T-cell (primary cell): ENCODE data around the gene ALG11. TPM values are rescaled to one million over a fixed set of nuclear protein-coding genes. Genes with fewer than 3 reads are reported as not detected.

Experiments used
- ATAC-seq, 4 experiments: fragments of 200-7000 bp in 3 of 4; fragments of 150-1000 bp in 1 of 4; cut with Tn5 transposase; replicated peaks in 1 of 4; 1 replicate in 3 of 4; 2 replicates in 1 of 4; pipeline ENCODE4 v1.10.0; 2021; ENCODE audit warnings: moderate library complexity in 3 of 4, mild to moderate bottlenecking in 2 of 4, moderate number of reproducible peaks in 1 of 4
- CTCF ChIA-PET, 2 donors: fragments of 300-600 bp; sonication (Branson Sonifier 250); formaldehyde crosslinking; loops; one replicate each; lab custom pipeline; 2022; ENCODE audit warnings: antibody characterized with exemption in 2 of 2; lab: Charles Lee
- POLR2A ChIA-PET, 2 donors: fragments of 300-600 bp; sonication (Branson Sonifier 250); formaldehyde crosslinking; loops; one replicate each; lab custom pipeline; 2022; ENCODE audit warnings: antibody characterized with exemption in 2 of 2; lab: Charles Lee
- DNase-seq, 35 experiments: peaks; one replicate each; pipeline versions ENCODE4 v3.0.0 to v3.0.0-alpha.2; 2013 to 2023
- H3K27ac ChIP-seq: one replicate; pipeline ENCODE4 v1.5.1; 2013; ENCODE audit warnings: low read length
- H3K27me3 ChIP-seq, 2 experiments: replicated peaks in 1 of 2; 1 replicate in 1 of 2; 2 replicates in 1 of 2; pipeline versions ENCODE4 v1.6.1 to v1.7.0; 2013; ENCODE audit warnings: low read length in 1 of 2, mixed read lengths in 1 of 2; ENCODE audit not compliant: control insufficient read depth in 2 of 2, insufficient read depth in 2 of 2; ENCODE audit errors: extremely low read depth in 1 of 2
- H3K36me3 ChIP-seq, 2 donors: 1 replicate in 1 of 2; 2 replicates in 1 of 2; pipeline versions ENCODE4 v1.6.1 to v1.7.0; 2013; ENCODE audit warnings: low read length in 1 of 2; ENCODE audit not compliant: control insufficient read depth in 2 of 2, insufficient read depth in 1 of 2; ENCODE audit errors: extremely low read depth in 1 of 2
- H3K4me1 ChIP-seq, 2 experiments: 1 replicate in 1 of 2; 2 replicates in 1 of 2; pipeline versions ENCODE4 v1.6.1 to v1.7.0; 2013; ENCODE audit warnings: low read length in 2 of 2, mixed read lengths in 1 of 2; ENCODE audit not compliant: insufficient read depth in 2 of 2, control insufficient read depth in 1 of 2; ENCODE audit errors: extremely low read depth in 1 of 2
- H3K4me3 ChIP-seq, 2 donors: 1 replicate in 1 of 2; 2 replicates in 1 of 2; pipeline versions ENCODE4 v1.5.1 to v1.7.0; 2013; ENCODE audit warnings: mild to moderate bottlenecking in 2 of 2, low read length in 1 of 2, moderate library complexity in 1 of 2; ENCODE audit not compliant: control insufficient read depth in 1 of 2; ENCODE audit errors: extremely low read depth in 1 of 2
- H3K9me3 ChIP-seq: 2 replicates; pipeline ENCODE4 v1.7.0; 2013
- H3K27ac Mint-ChIP-seq, 2 donors: one replicate each; pipeline ENCODE4 v1.8.0; 2020 to 2021; ENCODE audit warnings: mild to moderate bottlenecking in 2 of 2, mixed read lengths in 2 of 2
- H3K27me3 Mint-ChIP-seq, 2 donors: one replicate each; pipeline ENCODE4 v1.8.0; 2021 to 2022; ENCODE audit warnings: mixed read lengths in 2 of 2
- H3K36me3 Mint-ChIP-seq: one replicate; pipeline ENCODE4 v1.8.0; 2021; ENCODE audit warnings: mixed read lengths
- H3K4me1 Mint-ChIP-seq, 3 donors: one replicate each; pipeline ENCODE4 v1.8.0; 2020 to 2022; ENCODE audit warnings: mixed read lengths in 3 of 3, mild to moderate bottlenecking in 1 of 3
- H3K4me3 Mint-ChIP-seq, 3 donors: one replicate each; pipeline ENCODE4 v1.8.0; 2020 to 2022; ENCODE audit warnings: mild to moderate bottlenecking in 3 of 3, mixed read lengths in 3 of 3, moderate library complexity in 3 of 3
- H3K9me3 Mint-ChIP-seq, 3 donors: one replicate each; pipeline ENCODE4 v1.8.0; 2020 to 2022; ENCODE audit warnings: mixed read lengths in 3 of 3
- WGBS: methylation state at CpG from one replicate; pipeline ENCODE4 v1.1.5; 2013; ENCODE audit warnings: missing lambda C conversion rate; ENCODE audit not compliant: insufficient coverage; 5-methylcytosine and 5-hydroxymethylcytosine counted together
- total RNA-seq, 35 experiments: library from RNA in 6 of 35; stranded (reverse) in 6 of 35; fragments of 120-200 nt in 1 of 35; gene quantifications; one replicate each; pipeline versions ENCODE4 v1.2.1 to v1.2.4 and lab custom pipeline; 2013 to 2026

The ALG11 gene
- total RNA-seq, 5 donors from 2014 or later (not counting 1 experiment from before 2014, with no cell fraction given): 19.2 to 36.5 (median 32.4) TPM

GRCh38 chr13:51996641-51997040 lies 15.6 kb upstream of the ALG11 start:
- DNase-seq (no peak), ATAC-seq (no peak)
- peaks cover 0 to 12% (median 0%) of the 10 kb centered on the region in 3 donors for H3K4me1 Mint-ChIP-seq
- no peak overlapping the region for H3K4me3 ChIP-seq
- peaks cover 0 to 20% of the 10 kb centered on the region in 2 experiments for H3K27me3 ChIP-seq
- ChIA-PET POLR2A (no interaction called here), CTCF (no interaction called here)
- peaks cover 16 to 20% of the 10 kb centered on the region in 2 donors for H3K27me3 Mint-ChIP-seq
- no peaks in the 10 kb centered on the region for H3K36me3 ChIP-seq
- H3K36me3 Mint-ChIP-seq: no peaks in the 10 kb centered on the region
- WGBS: 100% methylated on average over 2 of the region's 4 CpGs
- H3K4me1 ChIP-seq: no peaks in the 10 kb centered on the region
- H3K9me3 ChIP-seq: no peaks in the 10 kb centered on the region
- H3K9me3 Mint-ChIP-seq: no peaks in the 10 kb centered on the region
- H3K27ac Mint-ChIP-seq: no peak overlapping the region
- no peak overlapping the region for H3K4me3 Mint-ChIP-seq
- no peak overlapping the region for H3K27ac ChIP-seq

- no peaks in the 10 kb centered on the region for H3K9me3 Mint-ChIP-seq
- DNase-seq (no peak), ATAC-seq (no peak)
- Histone ChIP-seq H3K4me1 (no peaks in the 10 kb centered on the region), H3K36me3 (no peaks in the 10 kb centered on the region), H3K9me3 (no peaks in the 10 kb centered on the region), H3K27me3 (peaks cover 0 to 20% of the 10 kb centered on the region in 2 experiments), H3K27ac (no peak overlapping the region), H3K4me3 (no peak overlapping the region)
- peaks cover 0 to 12% (median 0%) of the 10 kb centered on the region in 3 donors for H3K4me1 Mint-ChIP-seq
- H3K27me3 Mint-ChIP-seq: peaks cover 16 to 20% of the 10 kb centered on the region in 2 donors
- WGBS: no CpG with 5 or more reads among the region's 2 CpGs
- ChIA-PET CTCF (interaction anchor here in 1 of 2 donors (0.5 kb wide), 1 partner anchor 203 kb away, joined by 3 read pairs; no protein-coding TSS in a partner anchor), POLR2A (no interaction called here)
- no peak overlapping the region for H3K27ac Mint-ChIP-seq
- H3K4me3 Mint-ChIP-seq: no peak overlapping the region
- no peaks in the 10 kb centered on the region for H3K36me3 Mint-ChIP-seq
Measured at GRCh38 chr13:51997186-51997585, 15.0 kb upstream of the ALG11 start.

GRCh38 chr13:51997641-51998330 lies 14.4 kb upstream of the ALG11 start:
- POLR2A ChIA-PET: no interaction called here
- H3K4me1 Mint-ChIP-seq: peaks cover 0 to 12% (median 0%) of the 10 kb centered on the region in 3 donors
- Histone ChIP-seq H3K4me3 (no peak overlapping the region), H3K36me3 (no peaks in the 10 kb centered on the region), H3K27me3 (peaks cover 0 to 20% of the 10 kb centered on the region in 2 experiments), H3K27ac (no peak overlapping the region), H3K4me1 (no peaks in the 10 kb centered on the region), H3K9me3 (no peaks in the 10 kb centered on the region)
- DNase-seq (no peak), ATAC-seq (no peak)
- no peak overlapping the region for H3K4me3 Mint-ChIP-seq
- no peaks in the 10 kb centered on the region for H3K36me3 Mint-ChIP-seq
- CTCF ChIA-PET: interaction anchor here in 1 of 2 donors (0.5 to 1.0 kb wide), 3 partner anchors 11 to 202 kb away, joined by 3 to 4 read pairs (median 3); no protein-coding TSS in a partner anchor
- WGBS: 60% methylated on average over 4 of the region's 8 CpGs
- H3K27me3 Mint-ChIP-seq: peaks cover 16 to 20% of the 10 kb centered on the region in 2 donors
- no peak overlapping the region for H3K27ac Mint-ChIP-seq
- no peaks in the 10 kb centered on the region for H3K9me3 Mint-ChIP-seq

- no peak overlapping the region for H3K27ac Mint-ChIP-seq
- peaks cover 16 to 20% of the 10 kb centered on the region in 2 donors for H3K27me3 Mint-ChIP-seq
- no peak for ATAC-seq
- H3K27ac ChIP-seq: no peak overlapping the region
- no peaks in the 10 kb centered on the region for H3K4me1 ChIP-seq
- no peaks in the 10 kb centered on the region for H3K36me3 ChIP-seq
- 40% methylated on average over 1 of the region's 6 CpGs for WGBS
- H3K4me1 Mint-ChIP-seq: peaks cover 0 to 12% (median 0%) of the 10 kb centered on the region in 3 donors
- POLR2A ChIA-PET: interaction anchor here in 1 of 2 donors (0.8 kb wide), 1 partner anchor 9 kb away, joined by 3 read pairs; no protein-coding TSS in a partner anchor
- H3K27me3 ChIP-seq: peaks cover 0 to 17% of the 10 kb centered on the region in 2 experiments
- no peak overlapping the region for H3K4me3 ChIP-seq
- CTCF ChIA-PET: interaction anchor here (0.6 to 1.0 kb wide), 3 partner anchors 10 to 253 kb away, joined by 3 to 4 read pairs (median 3); no protein-coding TSS in a partner anchor
- no peak overlapping the region for H3K4me3 Mint-ChIP-seq
- no peaks in the 10 kb centered on the region for H3K36me3 Mint-ChIP-seq
- no peak for DNase-seq
- no peaks in the 10 kb centered on the region for H3K9me3 Mint-ChIP-seq
- H3K9me3 ChIP-seq: no peaks in the 10 kb centered on the region
Measured at GRCh38 chr13:51998723-51999509, 13.3 kb upstream of the ALG11 start.

GRCh38 chr13:51999510-51999911 lies 12.7 kb upstream of the ALG11 start:
- no peaks in the 10 kb centered on the region for H3K9me3 ChIP-seq
- DNase-seq (no peak), ATAC-seq (no peak)
- Mint-ChIP-seq H3K27me3 (peaks cover 16 to 20% of the 10 kb centered on the region in 2 donors), H3K4me3 (no peak overlapping the region), H3K9me3 (no peaks in the 10 kb centered on the region), H3K4me1 (peaks cover 0 to 12% (median 0%) of the 10 kb centered on the region in 3 donors), H3K36me3 (no peaks in the 10 kb centered on the region), H3K27ac (no peak overlapping the region)
- peaks cover 0 to 17% of the 10 kb centered on the region in 2 experiments for H3K27me3 ChIP-seq
- CTCF ChIA-PET: no interaction called here
- POLR2A ChIA-PET: interaction anchor here in 1 of 2 donors (0.8 kb wide), 1 partner anchor 9 kb away, joined by 3 read pairs; no protein-coding TSS in a partner anchor
- no peak overlapping the region for H3K4me3 ChIP-seq
- H3K27ac ChIP-seq: no peak overlapping the region
- no peaks in the 10 kb centered on the region for H3K36me3 ChIP-seq
- no peaks in the 10 kb centered on the region for H3K4me1 ChIP-seq
- WGBS: 84% methylated on average over 13 of the region's 13 CpGs

GRCh38 chr13:51999921-52000320 lies 12.3 kb upstream of the ALG11 start:
- no peaks in the 10 kb centered on the region for H3K36me3 ChIP-seq
- no peak overlapping the region for H3K4me3 ChIP-seq
- H3K27me3 ChIP-seq: peaks cover 0 to 17% of the 10 kb centered on the region in 2 experiments
- ChIA-PET POLR2A (interaction anchor here in 1 of 2 donors (0.8 kb wide), 1 partner anchor 8 kb away, joined by 3 read pairs; no protein-coding TSS in a partner anchor), CTCF (no interaction called here)
- Mint-ChIP-seq H3K27me3 (peaks cover 16 to 20% of the 10 kb centered on the region in 2 donors), H3K27ac (no peak overlapping the region), H3K36me3 (no peaks in the 10 kb centered on the region), H3K9me3 (no peaks in the 10 kb centered on the region), H3K4me3 (no peak overlapping the region), H3K4me1 (peaks cover 0 to 12% (median 0%) of the 10 kb centered on the region in 3 donors)
- WGBS: 88% methylated on average over 1 of the region's 1 CpG
- ATAC-seq (no peak), DNase-seq (no peak)
- no peaks in the 10 kb centered on the region for H3K4me1 ChIP-seq
- no peak overlapping the region for H3K27ac ChIP-seq
- no peaks in the 10 kb centered on the region for H3K9me3 ChIP-seq
